Measurements from ENCODE around the gene OR7C2. TPM values are rescaled to one million over a fixed set of nuclear protein-coding genes. Genes with fewer than 3 reads are reported as not detected.
"Not testable (repeated sequence)": the region's sequence is repeated elsewhere in the genome, so short reads cannot be mapped to it uniquely, and the experiment has no call there.

The OR7C2 gene
- not detected for polyA plus RNA-seq

DNA sequence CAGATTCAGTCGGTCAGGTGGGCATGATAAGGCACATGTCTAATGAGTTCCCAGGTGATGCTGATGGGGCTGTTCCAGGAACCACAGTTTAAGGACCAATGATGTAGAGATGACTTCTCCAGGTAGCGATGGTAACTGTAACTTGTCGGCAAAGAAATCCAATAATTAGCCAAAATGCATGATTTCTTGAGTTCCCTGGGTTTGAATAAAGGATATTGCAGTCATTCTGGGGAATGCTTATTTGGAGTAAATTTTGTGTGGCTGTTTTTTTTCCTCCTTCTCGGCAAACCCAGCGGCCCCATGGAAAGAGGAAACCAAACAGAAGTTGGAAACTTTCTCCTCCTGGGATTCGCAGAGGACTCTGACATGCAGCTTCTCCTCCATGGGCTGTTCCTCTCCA lies at the start of gene OR7C2:
Gene OR7C2 (plus strand): TSS at position 301 of the 400 bp plus-strand sequence. CDS start 0 bp downstream, at position 301.
- WGBS, 2 donors, result 87 to 88% methylated on average over 6 of the region's 6 CpGs
- Histone ChIP-seq H3K27ac (ENCODE audit: low read depth in 2 of 2, low read length in 1 of 2) (no peak within 1 kb of the TSS), H3K27me3 (ENCODE audit: control insufficient read depth in 1 of 2, insufficient read depth in 2 of 2, low read length in 2 of 2) (no peaks in the 10 kb centered on the region), H3K4me1 (ENCODE audit: control insufficient read depth in 2 of 2, insufficient read depth in 2 of 2, low read length in 1 of 2) (no peaks in the 10 kb centered on the region), H3K9me3 (ENCODE audit: control insufficient read depth in 2 of 2, insufficient read depth in 1 of 2, low read depth in 1 of 2, low read length in 1 of 2) (no peaks in the 10 kb centered on the region), H3K36me3 (ENCODE audit: control insufficient read depth in 2 of 2, insufficient read depth in 2 of 2, low read length in 1 of 2) (no peaks in the 10 kb centered on the region), H3K4me3 (ENCODE audit: low read depth in 1 of 2, low read length in 2 of 2) (no peak within 1 kb of the TSS)

DNA sequence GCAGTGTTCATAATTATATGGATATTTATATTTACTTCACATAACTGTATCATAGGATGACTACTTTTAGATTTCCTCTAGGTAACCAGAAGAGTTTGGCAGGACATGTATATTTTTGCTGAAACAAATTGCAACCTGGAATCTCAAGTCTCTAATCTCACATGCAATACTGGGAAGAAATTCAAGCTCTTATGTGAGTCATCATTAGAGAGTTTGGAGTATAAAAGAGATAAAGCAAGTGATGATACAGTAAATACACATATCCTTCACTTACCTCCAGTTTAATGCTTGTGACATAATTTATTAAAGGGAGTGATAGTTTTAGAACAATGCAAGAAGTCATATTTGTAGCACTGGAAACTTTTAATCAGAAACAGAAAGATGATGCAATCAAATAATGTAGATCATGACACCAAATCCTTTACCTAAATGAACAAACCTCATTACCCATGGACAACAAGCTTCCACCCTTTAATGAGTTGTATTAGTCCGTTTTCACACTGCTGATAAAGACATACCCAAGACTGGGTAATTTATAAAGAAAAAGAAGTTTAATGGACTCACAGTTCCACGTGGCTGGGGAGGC lies 39.5 kb upstream of the OR7C2 start:
- H3K27ac ChIP-seq (ENCODE audit: low read depth in 2 of 2, low read length in 1 of 2), result no peak overlapping the region
- H3K4me1 ChIP-seq (ENCODE audit: control insufficient read depth in 2 of 2, insufficient read depth in 2 of 2, low read length in 1 of 2), result no peaks in the 10 kb centered on the region
- H3K36me3 ChIP-seq (ENCODE audit: control insufficient read depth in 2 of 2, insufficient read depth in 2 of 2, low read length in 1 of 2), result no peaks in the 10 kb centered on the region
- H3K9me3 ChIP-seq (ENCODE audit: control insufficient read depth in 2 of 2, insufficient read depth in 1 of 2, low read depth in 1 of 2, low read length in 1 of 2), result no peaks in the 10 kb centered on the region
- peaks cover 0 to 3% of the 10 kb centered on the region in 2 donors for H3K27me3 ChIP-seq (ENCODE audit: control insufficient read depth in 1 of 2, insufficient read depth in 2 of 2, low read length in 2 of 2)
- no peak overlapping the region for H3K4me3 ChIP-seq (ENCODE audit: low read depth in 1 of 2, low read length in 2 of 2)
- 17 to 20% methylated on average over 2 of the region's 2 CpGs for WGBS, 2 donors

DNA sequence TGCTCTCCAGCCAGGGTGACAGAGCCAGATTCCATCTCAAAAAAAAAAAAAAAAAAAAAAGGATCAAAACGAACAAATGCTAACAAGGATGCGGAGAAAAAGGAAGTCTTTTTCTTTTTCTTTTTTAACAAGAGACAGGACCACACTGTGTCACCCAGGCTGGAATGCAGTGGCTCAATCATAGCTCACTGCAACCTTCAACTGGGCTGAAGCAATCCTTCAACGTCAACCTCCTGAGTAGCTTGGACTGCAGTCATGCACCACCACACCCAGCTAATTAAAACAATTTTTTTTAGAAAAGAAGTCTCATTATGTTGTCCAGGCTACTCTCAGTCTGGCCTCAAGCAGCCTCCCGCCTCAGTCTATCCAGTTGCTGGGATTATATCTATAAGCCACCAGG lies 34.6 kb upstream of the OR7C2 start:
- H3K27ac ChIP-seq (ENCODE audit: low read depth in 2 of 2, low read length in 1 of 2), result no peak overlapping the region
- no peaks in the 10 kb centered on the region for H3K36me3 ChIP-seq (ENCODE audit: control insufficient read depth in 2 of 2, insufficient read depth in 2 of 2, low read length in 1 of 2)
- H3K4me3 ChIP-seq (ENCODE audit: low read depth in 1 of 2, low read length in 2 of 2), result no peak overlapping the region
- H3K4me1 ChIP-seq (ENCODE audit: control insufficient read depth in 2 of 2, insufficient read depth in 2 of 2, low read length in 1 of 2), result no peaks in the 10 kb centered on the region
- H3K9me3 ChIP-seq (ENCODE audit: control insufficient read depth in 2 of 2, insufficient read depth in 1 of 2, low read depth in 1 of 2, low read length in 1 of 2), result no peaks in the 10 kb centered on the region
- 67 to 68% methylated on average over 4 of the region's 4 CpGs for WGBS, 2 donors
- no peaks in the 10 kb centered on the region for H3K27me3 ChIP-seq (ENCODE audit: control insufficient read depth in 1 of 2, insufficient read depth in 2 of 2, low read length in 2 of 2)

DNA sequence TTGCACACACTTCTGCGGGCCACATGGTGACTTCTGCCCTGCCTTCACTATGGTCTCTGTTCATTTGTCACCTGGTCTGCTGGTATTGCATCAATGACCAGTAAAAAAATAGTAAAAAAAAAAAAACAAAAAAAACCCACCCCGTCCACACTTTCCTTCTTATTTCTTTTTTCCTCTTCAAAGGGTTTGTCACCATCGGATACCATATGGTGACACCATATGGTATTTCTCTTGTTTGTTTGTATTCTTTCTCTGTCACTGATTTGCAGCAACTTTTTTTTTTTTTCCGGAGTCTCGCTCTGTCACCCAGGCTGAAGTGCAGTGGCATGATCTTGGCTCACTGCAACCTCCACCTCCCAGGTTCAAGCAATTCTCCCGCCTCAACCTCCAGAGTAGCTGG lies 26.2 kb upstream of the OR7C2 start:
- H3K4me3 ChIP-seq (ENCODE audit: low read depth in 1 of 2, low read length in 2 of 2), result no peak overlapping the region
- H3K27ac ChIP-seq (ENCODE audit: low read depth in 2 of 2, low read length in 1 of 2), result no peak overlapping the region
- 60 to 68% methylated on average over 6 of the region's 6 CpGs for WGBS, 2 donors
- H3K36me3 ChIP-seq (ENCODE audit: control insufficient read depth in 2 of 2, insufficient read depth in 2 of 2, low read length in 1 of 2), result no peaks in the 10 kb centered on the region
- H3K9me3 ChIP-seq (ENCODE audit: control insufficient read depth in 2 of 2, insufficient read depth in 1 of 2, low read depth in 1 of 2, low read length in 1 of 2), result peaks cover 0 to 5% of the 10 kb centered on the region in 2 donors
- no peaks in the 10 kb centered on the region for H3K4me1 ChIP-seq (ENCODE audit: control insufficient read depth in 2 of 2, insufficient read depth in 2 of 2, low read length in 1 of 2)
- H3K27me3 ChIP-seq (ENCODE audit: control insufficient read depth in 1 of 2, insufficient read depth in 2 of 2, low read length in 2 of 2), result no peaks in the 10 kb centered on the region

DNA sequence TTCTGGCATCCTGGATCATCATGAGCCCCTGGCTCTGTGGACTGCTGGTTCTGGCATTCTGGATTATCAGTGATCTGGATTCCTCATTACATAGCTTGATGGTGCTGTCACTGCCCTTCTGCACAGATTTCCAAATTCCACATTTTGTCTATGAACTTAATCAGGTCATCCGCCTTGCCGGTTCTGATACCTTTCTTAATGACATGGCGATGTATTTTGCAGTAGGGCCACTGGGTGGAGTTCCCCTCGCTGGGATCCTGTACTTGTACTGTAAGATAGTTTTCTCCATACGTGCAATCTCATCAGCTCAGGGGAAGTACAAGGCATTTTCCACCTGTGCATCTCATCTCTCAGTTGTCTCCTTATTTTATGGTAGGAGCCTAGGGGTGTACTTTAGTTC lies 24.4 kb upstream of the OR7C2 start:
- Histone ChIP-seq H3K27me3 (ENCODE audit: control insufficient read depth in 1 of 2, insufficient read depth in 2 of 2, low read length in 2 of 2) (no peaks in the 10 kb centered on the region), H3K4me1 (ENCODE audit: control insufficient read depth in 2 of 2, insufficient read depth in 2 of 2, low read length in 1 of 2) (no peaks in the 10 kb centered on the region), H3K4me3 (ENCODE audit: low read depth in 1 of 2, low read length in 2 of 2) (no peak overlapping the region)

DNA sequence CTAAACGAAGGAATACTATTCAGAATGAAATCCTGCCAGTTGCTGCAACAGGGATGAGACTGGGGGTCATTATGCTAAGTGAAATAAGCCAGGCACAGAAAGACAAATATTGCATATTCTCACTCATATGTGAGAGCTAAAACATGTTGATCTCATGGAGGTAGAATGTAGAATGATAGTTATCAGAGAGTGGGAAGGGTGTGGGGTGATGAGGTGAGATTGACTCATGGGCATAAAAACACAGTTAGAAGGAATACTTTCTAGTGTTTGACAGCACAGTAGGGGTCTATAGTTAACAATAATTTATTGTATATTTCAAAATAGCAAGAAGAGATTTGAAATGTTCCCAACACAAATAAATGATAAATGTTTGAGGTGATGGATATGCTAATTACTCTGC lies 7.8 kb upstream of the OR7C2 start:
- no peak overlapping the region for H3K4me3 ChIP-seq (ENCODE audit: low read depth in 1 of 2, low read length in 2 of 2)
- H3K9me3 ChIP-seq (ENCODE audit: control insufficient read depth in 2 of 2, insufficient read depth in 1 of 2, low read depth in 1 of 2, low read length in 1 of 2), result no peaks in the 10 kb centered on the region
- no peaks in the 10 kb centered on the region for H3K27me3 ChIP-seq (ENCODE audit: control insufficient read depth in 1 of 2, insufficient read depth in 2 of 2, low read length in 2 of 2)
- H3K4me1 ChIP-seq (ENCODE audit: control insufficient read depth in 2 of 2, insufficient read depth in 2 of 2, low read length in 1 of 2), result no peaks in the 10 kb centered on the region
- 57 to 60% methylated on average over 1 of the region's 1 CpG for WGBS, 2 donors
- no peaks in the 10 kb centered on the region for H3K36me3 ChIP-seq (ENCODE audit: control insufficient read depth in 2 of 2, insufficient read depth in 2 of 2, low read length in 1 of 2)
- H3K27ac ChIP-seq (ENCODE audit: low read depth in 2 of 2, low read length in 1 of 2), result no peak overlapping the region

More for the DNA sequence above, 24.4 kb upstream of the OR7C2 start:
- Histone ChIP-seq H3K36me3 (ENCODE audit: control insufficient read depth in 2 of 2, insufficient read depth in 2 of 2, low read length in 1 of 2) (no peaks in the 10 kb centered on the region), H3K9me3 (ENCODE audit: control insufficient read depth in 2 of 2, insufficient read depth in 1 of 2, low read depth in 1 of 2, low read length in 1 of 2) (peaks cover 0 to 5% of the 10 kb centered on the region in 2 donors), H3K27ac (ENCODE audit: low read depth in 2 of 2, low read length in 1 of 2) (no peak overlapping the region)
- 54 to 60% methylated on average over 5 of the region's 5 CpGs for WGBS, 2 donors

DNA sequence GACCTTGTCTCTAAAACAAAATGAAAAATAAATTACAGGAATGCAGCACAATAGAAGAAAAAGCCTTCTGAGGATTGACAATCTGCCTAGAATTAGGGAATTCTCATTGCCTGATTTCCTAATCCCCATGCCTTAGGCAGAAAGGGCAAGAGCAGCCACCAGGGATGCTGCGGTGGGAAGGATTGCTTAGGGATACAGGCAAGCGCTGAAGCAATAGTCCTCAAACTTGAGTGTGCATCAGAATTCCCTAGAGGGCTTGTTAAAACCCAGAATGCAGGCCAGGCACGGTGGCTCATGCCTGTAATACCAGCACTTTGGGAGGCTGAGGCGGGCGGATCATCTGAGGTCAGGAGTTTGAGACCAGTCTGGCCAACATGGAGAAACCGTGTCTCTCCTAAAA lies 1.0 kb upstream of the OR7C2 start:
- 82 to 83% methylated on average over 6 of the region's 6 CpGs for WGBS, 2 donors
- no peaks in the 10 kb centered on the region for H3K36me3 ChIP-seq (ENCODE audit: control insufficient read depth in 2 of 2, insufficient read depth in 2 of 2, low read length in 1 of 2)
- no peak overlapping the region for H3K27ac ChIP-seq (ENCODE audit: low read depth in 2 of 2, low read length in 1 of 2)
- H3K27me3 ChIP-seq (ENCODE audit: control insufficient read depth in 1 of 2, insufficient read depth in 2 of 2, low read length in 2 of 2), result no peaks in the 10 kb centered on the region
- H3K4me3 ChIP-seq (ENCODE audit: low read depth in 1 of 2, low read length in 2 of 2), result no peak overlapping the region
- no peaks in the 10 kb centered on the region for H3K4me1 ChIP-seq (ENCODE audit: control insufficient read depth in 2 of 2, insufficient read depth in 2 of 2, low read length in 1 of 2)
- no peaks in the 10 kb centered on the region for H3K9me3 ChIP-seq (ENCODE audit: control insufficient read depth in 2 of 2, insufficient read depth in 1 of 2, low read depth in 1 of 2, low read length in 1 of 2)

DNA sequence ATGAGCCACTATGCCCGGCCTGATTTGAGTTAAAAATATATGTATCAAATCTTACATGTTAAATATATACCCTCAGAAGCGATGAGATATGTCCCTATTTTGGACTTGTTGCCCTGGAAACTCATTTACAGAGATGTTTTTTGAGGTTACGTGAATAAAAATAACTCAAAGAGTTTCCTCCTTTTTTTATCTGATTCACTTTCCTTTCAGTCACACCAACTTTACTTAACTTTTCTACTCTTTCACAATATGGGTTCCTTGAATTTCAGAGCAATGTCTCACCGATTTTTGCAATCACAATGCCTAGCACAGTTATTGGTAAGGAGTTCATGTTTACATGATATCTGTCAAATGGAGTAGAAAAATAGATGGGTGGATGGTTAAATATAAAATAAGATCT lies 2.3 kb downstream of the OR7C2 start:
- H3K27me3 ChIP-seq (ENCODE audit: control insufficient read depth in 1 of 2, insufficient read depth in 2 of 2, low read length in 2 of 2), result no peaks in the 10 kb centered on the region
- no peaks in the 10 kb centered on the region for H3K36me3 ChIP-seq (ENCODE audit: control insufficient read depth in 2 of 2, insufficient read depth in 2 of 2, low read length in 1 of 2)
- H3K4me3 ChIP-seq (ENCODE audit: low read depth in 1 of 2, low read length in 2 of 2), result no peak overlapping the region
- no peak overlapping the region for H3K27ac ChIP-seq (ENCODE audit: low read depth in 2 of 2, low read length in 1 of 2)
- no peaks in the 10 kb centered on the region for H3K4me1 ChIP-seq (ENCODE audit: control insufficient read depth in 2 of 2, insufficient read depth in 2 of 2, low read length in 1 of 2)
- H3K9me3 ChIP-seq (ENCODE audit: control insufficient read depth in 2 of 2, insufficient read depth in 1 of 2, low read depth in 1 of 2, low read length in 1 of 2), result no peaks in the 10 kb centered on the region
- 57 to 59% methylated on average over 4 of the region's 4 CpGs for WGBS, 2 donors

DNA sequence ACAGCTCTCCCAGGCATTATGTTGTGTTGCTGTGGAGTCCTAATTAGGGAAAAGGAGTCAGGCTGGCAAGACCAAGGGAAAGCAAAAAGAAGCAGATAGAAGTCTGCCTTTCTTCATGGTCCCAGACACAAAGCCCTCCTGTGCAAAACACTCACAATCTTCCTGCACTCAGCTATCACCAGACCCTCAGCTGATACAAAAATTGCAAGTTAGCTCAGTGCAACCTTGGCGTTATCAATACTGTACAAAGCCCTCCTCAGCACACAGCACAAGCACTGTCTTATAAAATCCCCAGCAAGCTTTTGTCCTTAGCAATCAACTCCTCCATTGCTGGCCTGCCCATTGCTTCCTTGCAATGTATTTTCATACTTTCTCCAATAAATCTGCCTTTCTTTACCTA lies 3.2 kb downstream of the OR7C2 start:
- no peak overlapping the region for H3K4me3 ChIP-seq (ENCODE audit: low read depth in 1 of 2, low read length in 2 of 2)
- H3K4me1 ChIP-seq (ENCODE audit: control insufficient read depth in 2 of 2, insufficient read depth in 2 of 2, low read length in 1 of 2), result no peaks in the 10 kb centered on the region
- WGBS, 2 donors, result 79 to 88% methylated on average over 1 of the region's 1 CpG
- H3K36me3 ChIP-seq (ENCODE audit: control insufficient read depth in 2 of 2, insufficient read depth in 2 of 2, low read length in 1 of 2), result no peaks in the 10 kb centered on the region
- H3K27ac ChIP-seq (ENCODE audit: low read depth in 2 of 2, low read length in 1 of 2), result no peak overlapping the region
- H3K27me3 ChIP-seq (ENCODE audit: control insufficient read depth in 1 of 2, insufficient read depth in 2 of 2, low read length in 2 of 2), result no peaks in the 10 kb centered on the region
- no peaks in the 10 kb centered on the region for H3K9me3 ChIP-seq (ENCODE audit: control insufficient read depth in 2 of 2, insufficient read depth in 1 of 2, low read depth in 1 of 2, low read length in 1 of 2)

DNA sequence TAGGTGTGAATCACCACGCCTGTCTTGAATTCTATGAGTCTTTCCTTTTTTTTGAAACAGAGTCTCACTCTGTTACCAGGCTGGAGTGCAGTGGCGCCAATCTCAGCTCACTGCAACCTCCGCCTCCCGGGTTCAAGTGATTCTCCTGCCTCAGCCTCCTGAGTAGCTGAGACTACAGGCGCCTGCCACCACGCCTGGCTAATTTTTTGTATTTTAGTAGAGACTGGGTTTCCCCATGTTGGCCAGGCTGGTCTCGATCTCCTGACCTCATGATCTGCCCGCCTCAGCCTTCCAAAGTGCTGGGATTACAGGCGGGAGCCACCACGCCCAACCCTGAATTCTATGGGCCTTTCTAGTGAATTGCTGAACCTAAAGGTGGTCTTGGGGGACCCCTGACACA lies 8.1 kb downstream of the OR7C2 start:
- H3K36me3 ChIP-seq (ENCODE audit: control insufficient read depth in 2 of 2, insufficient read depth in 2 of 2, low read length in 1 of 2); H3K4me1 ChIP-seq (ENCODE audit: control insufficient read depth in 2 of 2, insufficient read depth in 2 of 2, low read length in 1 of 2); H3K4me3 ChIP-seq (ENCODE audit: low read depth in 1 of 2, low read length in 2 of 2); H3K9me3 ChIP-seq (ENCODE audit: control insufficient read depth in 2 of 2, insufficient read depth in 1 of 2, low read depth in 1 of 2, low read length in 1 of 2); H3K27ac ChIP-seq (ENCODE audit: low read depth in 2 of 2, low read length in 1 of 2); H3K27me3 ChIP-seq (ENCODE audit: control insufficient read depth in 1 of 2, insufficient read depth in 2 of 2, low read length in 2 of 2): not testable (repeated sequence)
- 84 to 90% methylated on average over 10 of the region's 10 CpGs for WGBS, 2 donors

Measured in esophagus (tissue), 2 donors.